NCI-H526 (cell line): ENCODE results near the gene TRAF6.

Source experiments
- DNase-seq, 2 experiments: peaks; one replicate each; lab custom pipeline; 2025; lab: John Stamatoyannopoulos, UW

The TRAF6 gene

DNA sequence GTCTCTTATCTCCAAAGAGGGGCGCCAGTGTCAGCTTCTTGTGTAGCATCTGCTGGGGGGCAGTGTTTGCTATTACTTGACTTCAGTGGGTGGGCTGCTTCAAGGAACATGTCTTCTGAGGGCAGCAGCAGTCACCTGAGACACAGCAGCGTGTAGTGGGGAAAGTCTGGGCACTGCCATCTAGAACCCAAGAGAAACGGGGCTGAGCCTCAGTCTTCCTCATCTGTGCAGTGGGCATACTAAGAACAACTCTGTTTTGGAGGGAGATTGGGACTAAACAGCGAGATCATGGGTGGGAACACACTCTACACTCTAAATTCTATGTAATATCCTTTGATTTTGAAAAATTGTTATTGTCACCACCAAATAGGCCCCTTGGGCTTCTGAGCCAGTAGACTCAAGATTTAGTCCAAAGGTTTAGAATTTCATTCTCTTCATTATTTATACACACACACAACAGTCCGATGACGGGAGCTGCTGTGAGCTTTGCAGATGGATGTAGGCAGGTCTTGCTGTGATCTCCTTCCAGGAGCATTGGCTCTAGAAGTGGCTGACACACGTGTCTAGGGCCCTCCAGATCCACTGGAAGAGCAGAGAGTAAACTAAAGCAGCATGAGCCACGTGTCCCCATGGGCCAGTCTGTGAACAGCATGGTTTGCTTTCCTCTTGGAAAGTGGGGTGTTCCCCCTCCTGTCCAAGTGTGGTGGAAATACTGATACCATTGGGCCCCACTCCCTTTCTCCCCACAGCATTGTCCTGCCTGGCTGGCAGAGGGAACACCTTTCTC, 51.8 kb downstream of the TRAF6 start:
- DNase-seq, result no peak

DNA sequence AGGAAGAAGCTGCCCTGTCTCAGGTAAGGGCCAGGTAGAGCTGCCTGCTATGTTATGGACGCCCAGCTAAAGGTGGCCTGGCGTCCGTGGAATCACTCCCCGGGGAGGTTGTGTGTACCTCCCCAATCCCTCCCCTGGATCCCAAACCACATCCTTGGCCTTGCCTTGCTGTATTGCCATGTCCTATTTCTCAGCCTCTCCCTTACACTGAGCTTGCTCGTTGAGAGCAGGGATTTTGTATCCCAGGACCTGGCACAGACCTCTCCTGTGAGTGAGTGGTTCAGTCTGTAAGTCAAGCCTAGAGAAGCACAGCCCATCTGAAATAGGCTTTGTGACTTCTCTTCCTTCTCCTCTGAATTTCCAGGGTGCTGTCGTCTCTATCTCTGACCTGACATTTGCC, 53.9 kb downstream of the TRAF6 start:
- no peak for DNase-seq

DNA sequence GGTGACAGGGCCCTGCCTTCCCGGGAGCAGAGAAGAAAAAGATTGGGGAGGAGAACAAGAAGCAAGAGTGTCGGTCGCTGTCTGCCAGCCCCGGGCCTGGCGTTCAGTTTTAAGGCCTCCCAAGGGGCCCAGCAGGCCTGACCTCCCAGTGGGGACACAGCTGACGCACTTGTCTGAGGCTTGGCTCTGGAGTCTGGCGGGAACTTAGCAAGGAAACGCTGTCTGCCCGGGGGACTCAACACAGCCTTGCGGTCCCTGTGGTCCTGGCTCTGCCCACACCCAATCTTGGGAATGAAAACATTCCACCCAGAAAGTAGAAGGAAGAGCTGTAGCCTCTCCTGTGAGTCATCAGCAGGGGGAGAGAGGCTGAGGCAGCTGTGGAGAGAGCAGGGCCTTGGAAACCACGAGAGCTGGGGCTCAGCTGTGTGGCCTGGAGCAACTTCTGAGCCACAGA, 54.4 kb downstream of the TRAF6 start:
- no peak for DNase-seq

DNA sequence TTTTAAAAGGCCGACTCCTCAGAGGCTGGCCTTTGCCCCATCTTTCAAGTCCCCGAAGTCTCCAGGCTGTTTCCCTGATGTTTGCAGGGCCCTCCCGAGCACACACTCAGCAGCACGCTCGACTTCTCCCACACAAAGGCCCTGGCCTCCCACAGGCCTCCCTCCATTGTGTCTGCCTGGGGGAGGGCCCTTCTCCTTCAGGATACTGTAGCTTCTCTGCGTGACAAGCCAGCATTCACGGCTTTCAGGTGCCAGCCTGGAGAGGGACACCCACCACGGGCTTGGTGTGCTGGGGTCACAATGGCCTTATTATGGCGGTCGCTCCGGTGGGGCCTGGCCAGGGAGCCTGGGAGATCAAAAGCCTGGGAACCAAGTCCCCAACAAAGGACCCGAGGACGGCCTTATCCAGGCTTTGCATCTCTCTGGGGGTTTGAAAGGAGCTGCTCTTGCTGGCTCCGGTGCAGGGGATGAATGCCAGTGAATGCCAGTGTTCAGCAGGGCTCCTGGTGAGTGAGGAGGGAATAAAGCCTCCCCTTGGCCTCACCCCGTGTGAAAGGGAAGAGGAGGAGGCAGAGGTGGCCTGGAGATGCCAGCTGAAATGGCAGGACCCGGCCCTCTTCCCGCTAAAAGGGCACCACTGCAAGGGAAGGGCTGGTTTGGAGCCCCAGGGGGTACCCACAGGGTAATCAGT, 55.0 kb downstream of the TRAF6 start:
- no peak for DNase-seq

DNA sequence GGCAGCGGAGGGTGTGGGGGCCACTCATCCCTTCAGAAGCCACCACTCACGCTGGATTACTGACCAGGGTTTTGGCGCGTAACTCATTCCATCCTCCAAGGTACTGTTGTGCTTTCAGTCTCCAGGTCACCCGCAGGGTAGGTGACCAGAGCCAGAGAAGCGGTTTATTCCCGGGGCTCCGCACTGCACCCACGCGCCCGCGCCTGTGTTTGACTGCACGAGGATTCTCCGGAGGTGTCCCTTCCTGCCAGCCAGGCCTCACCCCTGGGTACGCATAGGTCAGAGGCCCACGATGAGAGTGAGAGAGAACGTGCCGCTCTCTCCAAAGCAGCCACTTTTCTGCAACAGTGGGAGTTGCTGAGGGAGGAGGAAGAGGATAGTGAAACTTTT, 55.5 kb downstream of the TRAF6 start:
- DNase-seq, result no peak

DNA sequence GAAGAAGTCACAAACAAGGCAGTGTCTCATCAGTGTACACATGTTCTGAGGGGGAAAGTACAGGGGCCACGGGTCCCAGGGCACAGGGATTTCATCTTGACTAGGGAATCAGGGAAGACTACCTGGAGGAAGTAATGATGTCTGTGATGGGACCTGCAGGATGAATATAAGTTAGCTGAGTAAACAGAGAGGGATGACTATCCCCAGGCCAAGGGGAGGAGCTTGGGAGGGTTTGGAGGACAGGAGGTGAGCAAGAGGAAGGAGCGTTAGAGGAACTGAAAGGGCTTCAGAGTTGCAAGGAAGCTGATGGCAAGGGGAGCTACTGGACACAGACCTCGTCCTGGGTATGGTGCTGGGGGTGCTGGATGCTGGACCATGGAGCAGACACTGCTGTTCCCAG, 56.4 kb downstream of the TRAF6 start:
- no peak for DNase-seq

DNA sequence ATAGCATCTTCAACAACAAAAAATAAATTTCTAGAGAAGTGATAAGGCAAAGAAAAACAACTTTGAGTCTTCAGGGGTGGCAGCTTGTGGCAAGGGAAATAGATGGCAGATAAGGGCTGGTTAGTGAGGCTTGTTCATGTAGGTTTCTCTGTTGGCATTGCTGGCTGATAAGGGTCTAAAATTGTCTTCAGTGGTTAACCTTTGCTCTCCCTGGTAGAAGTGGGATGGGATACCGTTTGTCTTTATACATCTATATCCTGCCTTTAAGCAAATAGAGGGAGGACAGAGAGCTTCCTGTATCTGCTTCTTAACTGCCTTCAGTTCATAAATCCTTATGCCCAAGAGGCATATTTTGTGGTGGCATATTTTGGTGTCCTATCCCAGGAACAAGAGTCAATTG, 57.1 kb downstream of the TRAF6 start:
- DNase-seq, result no peak

DNA sequence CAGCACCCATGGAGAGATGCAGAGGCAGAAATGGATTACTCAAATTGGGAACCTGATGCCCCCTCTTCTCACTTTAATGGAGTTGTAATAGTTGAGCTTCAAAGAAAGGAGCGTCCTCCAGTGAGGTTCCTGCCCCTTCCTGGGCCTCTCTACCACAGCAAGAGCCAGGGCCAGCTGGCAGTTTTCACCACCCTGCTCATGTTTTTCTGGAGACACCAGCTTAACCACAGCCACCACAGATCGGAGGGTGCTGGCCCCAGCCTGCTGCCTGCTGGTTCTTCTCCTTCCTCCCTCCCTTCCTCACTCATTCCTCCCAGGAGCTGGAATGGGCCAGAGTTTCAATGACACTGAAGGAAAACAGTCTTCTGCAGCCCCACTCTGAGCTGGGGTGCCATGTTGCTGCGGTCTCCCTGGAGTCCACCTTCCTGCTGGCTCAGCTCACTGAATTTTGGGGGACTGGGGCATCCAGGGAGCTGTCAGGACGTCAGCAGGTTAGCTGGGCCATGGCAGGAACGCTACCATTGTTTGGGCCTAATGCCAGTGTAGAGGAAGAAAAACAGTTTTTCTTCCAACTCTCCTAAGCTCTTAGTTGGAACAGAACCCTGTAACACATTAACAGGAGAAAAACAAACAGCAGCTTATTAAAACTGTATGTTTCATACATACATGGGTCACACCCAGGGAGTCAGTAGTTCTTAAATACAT, 57.7 kb downstream of the TRAF6 start:
- no peak for DNase-seq

DNA sequence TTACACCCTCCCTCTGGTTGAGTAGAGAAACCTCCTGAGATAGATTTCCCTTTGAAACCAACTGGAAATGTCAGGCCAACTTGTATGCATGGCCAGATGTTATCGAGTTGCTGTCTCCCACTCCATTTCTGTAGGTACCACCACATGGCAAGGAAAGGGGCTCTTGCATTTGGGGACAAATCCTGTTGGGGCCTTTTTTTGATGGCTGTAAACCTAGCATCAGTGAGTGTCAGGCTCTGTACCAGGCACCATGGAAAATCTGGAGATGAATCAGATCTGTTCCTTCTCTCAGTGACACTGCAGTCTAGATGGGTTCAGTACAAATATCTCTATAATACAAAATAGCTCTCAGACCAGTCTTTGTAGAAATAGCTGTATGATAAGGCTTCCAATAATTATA, 58.4 kb downstream of the TRAF6 start:
- no peak for DNase-seq

DNA sequence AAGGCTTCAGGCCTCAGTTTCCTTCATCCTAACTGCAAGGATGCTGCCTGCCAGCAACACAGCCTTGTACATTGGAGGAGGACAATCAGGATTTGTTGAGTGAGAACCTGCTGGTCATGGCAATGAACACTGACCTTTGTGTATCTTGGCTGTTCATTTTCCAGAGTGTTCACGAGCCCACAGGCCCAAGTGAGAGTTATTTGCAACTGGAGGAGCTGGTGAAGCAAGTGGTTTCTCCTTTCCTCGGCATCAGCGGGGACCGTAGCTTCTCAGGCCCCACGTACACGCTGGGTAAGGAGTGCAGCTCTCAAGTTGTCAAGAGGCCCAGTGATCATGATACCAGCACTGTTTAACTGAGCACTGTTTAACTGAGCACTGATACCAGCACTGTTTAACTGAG, 59.0 kb downstream of the TRAF6 start:
- DNase-seq, result no peak

DNA sequence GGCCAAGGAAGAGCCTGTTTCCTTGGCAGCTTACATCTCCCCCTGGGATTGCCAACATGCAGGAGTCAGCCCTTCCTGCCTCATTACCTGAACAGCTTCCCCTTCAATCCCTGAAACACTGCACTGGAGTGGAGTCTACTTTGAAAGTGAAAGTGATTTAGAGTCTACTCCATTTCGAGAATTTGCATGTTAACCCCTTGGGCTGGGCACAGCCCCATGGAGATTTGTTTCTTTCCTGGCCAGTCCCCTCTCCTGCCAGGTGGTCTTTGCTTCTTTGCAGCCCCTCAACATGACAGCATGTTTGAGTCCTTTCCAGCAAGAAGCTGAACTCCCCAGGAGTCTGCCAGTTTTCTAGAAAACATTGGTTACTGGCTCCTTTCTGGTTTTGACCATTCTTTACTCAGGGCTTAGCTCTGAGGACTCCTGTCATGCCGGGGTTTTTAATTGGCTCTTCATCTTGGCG, 59.9 kb downstream of the TRAF6 start:
- peak in 1 of 2 experiments; percentile 62 for DNase-seq

DNA sequence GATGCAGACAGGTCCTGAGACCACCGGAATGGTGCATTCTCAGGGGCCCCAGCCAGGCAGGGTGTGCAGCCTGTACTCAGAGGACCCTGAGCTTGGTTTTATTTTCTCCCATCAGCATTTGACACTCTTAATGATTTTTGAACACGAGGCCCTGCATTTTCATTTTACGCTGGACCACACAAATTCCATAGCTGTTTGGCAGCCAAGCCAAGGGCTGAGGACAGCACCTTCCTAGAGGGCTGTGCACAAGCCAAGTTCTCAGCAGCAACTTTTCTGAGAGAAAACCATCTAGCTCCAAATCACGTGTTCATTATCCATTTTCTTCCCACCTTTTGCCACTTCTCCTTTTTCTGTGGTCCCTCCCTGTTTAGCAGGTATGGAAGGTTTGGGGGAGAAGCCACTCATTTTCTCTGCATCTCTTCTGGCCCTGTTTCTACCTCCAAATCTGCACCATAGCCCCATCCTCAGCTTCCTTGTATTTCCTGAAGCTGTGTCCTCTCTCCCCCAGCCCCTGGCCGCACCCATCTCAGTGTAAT, 60.4 kb downstream of the TRAF6 start:
- no peak for DNase-seq

DNA sequence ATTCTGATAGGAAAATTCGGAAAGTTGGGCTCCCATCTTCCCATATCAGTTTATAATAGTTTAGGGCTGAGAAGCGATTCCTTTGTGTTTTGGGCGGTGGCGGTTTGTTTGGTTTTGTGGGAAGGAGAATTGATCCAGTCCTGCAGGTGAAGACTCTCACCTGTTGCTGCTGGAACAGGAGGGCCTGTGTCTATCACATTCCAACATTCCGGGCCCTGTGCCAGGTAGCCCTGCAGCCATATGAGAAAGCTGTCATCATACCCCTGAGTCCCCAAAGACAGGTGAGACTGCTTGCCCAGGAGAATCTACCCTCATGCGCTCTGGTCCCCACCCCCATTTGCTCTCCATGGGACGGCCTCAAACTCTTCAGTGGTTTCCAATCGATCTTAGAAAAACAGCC, 62.1 kb downstream of the TRAF6 start:
- DNase-seq, result no peak

DNA sequence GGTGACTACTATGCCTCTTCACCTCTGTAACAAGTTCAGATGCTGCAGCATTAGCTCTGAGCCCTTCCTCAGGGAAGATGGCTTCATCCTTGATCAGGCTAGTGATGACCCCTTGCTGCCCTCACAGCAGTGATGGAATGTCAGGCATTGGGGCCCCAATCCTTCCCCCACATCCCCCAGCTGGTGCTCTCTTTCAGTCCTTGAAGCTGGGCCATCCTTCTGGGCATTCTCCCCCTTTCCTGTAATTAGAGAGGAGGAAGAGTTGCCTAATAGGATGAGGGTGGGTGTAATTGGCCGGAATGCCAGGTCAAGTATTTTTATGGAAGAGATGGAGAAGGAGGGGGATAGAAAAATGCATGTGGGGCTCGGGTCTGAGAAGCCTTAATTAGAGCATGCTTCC, 62.6 kb downstream of the TRAF6 start:
- no peak for DNase-seq

DNA sequence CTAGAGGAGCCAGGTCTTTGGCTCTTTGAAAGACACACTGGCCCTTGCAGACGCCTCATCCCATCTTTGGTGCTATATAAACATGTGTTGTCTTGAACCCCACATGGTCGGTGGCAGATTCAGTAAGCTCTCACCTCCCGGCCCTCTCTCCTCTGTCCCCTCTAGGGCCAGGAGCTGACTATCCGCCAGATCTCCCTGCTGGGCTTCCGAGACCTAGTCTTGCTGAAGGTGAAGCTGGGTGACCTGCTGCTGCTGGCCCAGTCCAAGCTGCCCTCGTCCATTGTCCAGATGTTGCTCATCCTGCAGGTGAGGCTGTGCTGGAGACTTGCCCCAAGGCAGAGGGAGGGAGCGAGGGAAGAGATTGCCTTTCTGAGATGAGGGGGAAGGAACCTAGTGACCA, 63.9 kb downstream of the TRAF6 start:
- no peak for DNase-seq

DNA sequence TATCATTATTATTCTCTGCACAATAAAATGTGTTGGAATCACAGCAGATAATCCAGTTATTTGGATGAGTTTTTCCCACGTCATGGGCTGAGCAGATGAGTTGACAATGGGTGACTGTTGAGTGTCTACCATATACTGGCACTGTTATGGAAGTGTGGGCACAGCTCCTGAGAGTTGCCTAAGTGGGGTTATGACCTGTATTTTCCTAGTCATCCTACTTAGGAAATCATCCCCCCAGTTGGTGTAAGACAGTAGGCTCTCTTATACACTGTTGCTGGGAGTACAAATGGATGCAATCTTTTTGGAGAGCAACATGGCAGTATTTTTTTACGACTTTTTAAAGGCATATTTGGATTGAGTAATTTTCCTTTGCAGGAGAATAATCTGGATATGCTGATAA, 66.4 kb downstream of the TRAF6 start:
- DNase-seq, result no peak

DNA sequence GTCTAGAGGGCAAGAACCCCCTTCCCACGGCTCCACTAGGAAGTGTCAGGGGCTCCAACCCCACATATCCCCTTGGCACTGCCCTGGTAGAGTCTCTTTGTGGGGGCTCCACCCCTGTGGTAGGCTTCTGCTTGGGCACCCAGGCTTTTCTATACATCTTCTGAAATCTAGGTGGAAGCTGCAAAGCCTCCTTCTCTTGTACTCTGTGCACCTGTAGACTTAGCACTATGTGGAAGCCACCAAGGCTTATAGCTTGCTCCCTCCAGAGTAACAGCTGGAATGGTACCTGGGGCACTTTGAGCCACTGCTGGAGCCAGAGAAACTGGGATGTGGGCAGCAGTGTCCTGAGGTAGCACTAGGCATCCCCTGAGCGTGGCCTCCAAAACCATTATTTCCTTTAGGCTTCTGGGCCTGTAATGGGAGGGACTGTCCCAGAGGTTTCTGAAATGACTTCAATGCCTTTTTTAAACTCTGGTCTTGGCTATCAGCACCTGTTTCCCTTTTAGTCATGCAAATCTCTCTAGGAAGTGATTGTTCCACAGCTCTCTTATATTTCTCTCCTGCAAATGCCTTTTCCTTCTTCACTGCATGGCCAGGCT, 68.4 kb downstream of the TRAF6 start:
- DNase-seq, result no peak

DNA sequence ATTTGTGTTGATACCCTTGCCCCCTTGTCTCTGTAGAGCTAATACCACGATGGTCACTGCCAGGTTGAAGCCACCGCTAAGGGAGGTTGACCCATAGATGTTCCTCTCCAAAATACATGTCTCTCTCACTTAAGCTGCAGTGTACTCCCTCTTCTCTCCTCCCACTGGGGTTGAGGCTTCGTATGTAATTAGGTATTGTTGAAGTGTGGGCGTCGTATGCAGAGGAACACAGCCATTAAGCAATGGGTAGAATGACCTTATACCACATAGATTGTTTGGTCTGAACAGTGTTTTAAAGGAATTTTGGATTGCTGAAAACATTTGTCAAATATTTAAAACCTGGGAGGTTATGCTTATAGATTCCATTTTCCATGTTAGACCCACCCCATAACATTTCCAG, 71.9 kb downstream of the TRAF6 start:
- no peak for DNase-seq

DNA sequence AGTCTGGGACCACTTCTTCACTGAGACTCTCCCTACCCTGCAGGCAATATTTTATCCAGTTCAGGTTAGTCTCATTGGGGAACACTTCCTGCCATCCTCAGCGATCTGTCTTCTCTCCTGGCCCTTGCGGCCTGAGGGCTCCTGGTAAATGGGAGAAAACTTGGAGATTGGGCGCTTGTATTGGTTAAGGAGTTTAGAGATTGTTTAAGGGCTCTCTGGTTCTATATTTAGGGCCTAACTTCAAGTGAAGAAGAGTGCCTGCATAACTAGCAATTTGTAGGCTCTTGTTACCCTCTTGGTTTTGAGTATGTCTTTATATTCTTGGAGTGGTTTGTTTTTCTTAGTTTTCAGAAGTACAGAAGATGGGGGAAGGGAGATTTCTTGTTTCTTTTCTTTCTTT, 72.7 kb downstream of the TRAF6 start:
- DNase-seq, result no peak
